Glomerular endothelial cell (primary cell): ENCODE results near the gene LAMA5. TPM values are rescaled to one million over a fixed set of nuclear protein-coding genes. Genes with fewer than 3 reads are reported as not detected.

Source experiments
- DNase-seq: peaks from one replicate; pipeline ENCODE4 v3.0.0-alpha.2; 2011; ENCODE audit warnings: low read depth, low spot score; ENCODE audit errors: extremely low read depth
- total RNA-seq: library from RNA; depleted of rRNA; stranded (reverse); fragments of >200 nt; gene quantifications from 2 replicates; pipeline ENCODE4 v1.2.3, GENCODE V29; 2015

LAMA5 gene
- total RNA-seq, 1 donor from 2014 or later, result 453 TPM

- DNase-seq, result peak; percentile 67
These were observed 7.5 kb downstream of the LAMA5 start for GRCh38 chr20:62359491-62360121.

DNA sequence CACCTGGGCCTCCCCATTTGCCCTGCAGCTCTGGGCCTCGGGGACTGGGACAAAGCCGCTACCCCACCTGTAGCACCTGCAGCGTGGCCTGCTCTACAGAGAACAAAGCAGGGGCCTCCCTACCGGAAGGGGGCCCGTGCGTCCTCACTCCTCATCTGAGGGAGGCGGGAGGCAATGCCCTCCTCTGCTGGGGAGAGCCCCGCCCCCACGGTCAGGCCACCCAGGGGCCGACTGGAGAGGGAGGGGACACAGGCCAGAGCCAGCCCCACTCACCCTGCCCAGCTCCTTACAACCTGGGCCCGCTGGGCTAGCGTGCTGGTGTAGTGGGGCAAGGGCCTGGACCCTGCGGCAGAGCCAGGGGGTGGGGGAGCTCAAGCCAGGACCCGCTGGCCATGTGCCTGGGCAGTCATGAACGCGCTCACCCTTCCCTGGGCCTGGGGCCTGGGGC is 8.0 kb downstream of the LAMA5 start:
- DNase-seq, result no peak

DNA sequence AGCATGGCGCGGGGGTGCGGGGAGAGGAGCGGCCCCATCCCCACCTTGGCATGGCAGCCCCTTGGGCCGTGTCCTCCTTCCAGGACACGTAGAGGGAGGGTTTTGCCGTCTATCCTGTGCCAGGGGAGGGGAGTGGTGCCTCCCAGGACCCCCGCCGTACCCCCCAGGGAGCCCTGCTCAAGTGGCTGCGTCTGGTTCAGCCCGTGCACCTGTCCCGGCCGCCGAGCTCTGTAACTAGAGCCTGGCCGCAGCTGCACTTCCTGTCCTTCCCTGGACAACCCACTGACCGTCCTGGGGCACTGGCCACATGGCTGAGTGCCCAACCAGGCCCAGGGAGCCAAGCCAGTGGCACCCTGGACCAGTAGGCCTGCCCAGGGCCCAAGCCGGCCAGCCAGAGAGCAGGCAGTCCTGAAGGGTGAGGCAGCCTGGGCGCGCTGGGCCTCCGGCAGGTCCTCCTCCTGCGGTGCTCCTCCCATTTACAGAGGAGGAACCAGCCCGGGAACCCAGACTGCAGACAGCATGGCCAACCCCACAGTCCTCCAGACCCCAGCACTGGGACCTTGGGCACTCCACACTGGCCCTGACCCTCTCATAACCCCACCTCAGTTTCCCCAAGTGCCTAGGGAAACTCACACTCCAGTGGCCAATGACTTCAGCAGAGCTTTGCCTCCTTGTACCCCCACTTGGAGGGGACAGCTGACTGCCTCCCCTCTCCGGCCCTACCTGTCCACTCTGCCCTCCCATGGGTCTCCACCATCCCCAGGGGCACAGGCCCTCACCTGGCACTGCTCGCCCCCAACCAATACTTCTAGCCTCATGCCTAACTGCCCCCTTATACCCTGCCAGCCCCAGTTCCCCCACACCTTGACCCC is 8.7 kb downstream of the LAMA5 start:
- DNase-seq, result no peak

DNA sequence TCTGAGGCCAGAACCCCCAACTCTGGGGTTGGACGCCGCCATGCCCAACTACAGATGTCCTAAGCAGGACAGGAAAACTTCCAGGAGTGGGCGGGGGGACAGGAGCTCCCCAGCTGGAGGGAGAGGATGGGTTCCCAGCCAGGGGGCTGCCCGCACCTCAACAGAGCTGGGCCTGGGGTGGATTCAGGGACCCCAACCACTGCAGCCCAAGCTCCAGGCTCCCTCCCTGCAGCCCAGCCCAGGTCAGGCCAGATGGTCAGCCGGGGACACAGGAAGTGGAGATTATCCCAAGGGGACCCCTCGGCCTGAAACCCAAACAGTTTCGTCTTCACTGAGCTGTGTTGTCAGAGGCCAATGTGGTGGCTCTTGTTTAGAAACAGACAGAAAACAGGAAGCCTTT is 9.4 kb downstream of the LAMA5 start:
- no peak for DNase-seq

DNA sequence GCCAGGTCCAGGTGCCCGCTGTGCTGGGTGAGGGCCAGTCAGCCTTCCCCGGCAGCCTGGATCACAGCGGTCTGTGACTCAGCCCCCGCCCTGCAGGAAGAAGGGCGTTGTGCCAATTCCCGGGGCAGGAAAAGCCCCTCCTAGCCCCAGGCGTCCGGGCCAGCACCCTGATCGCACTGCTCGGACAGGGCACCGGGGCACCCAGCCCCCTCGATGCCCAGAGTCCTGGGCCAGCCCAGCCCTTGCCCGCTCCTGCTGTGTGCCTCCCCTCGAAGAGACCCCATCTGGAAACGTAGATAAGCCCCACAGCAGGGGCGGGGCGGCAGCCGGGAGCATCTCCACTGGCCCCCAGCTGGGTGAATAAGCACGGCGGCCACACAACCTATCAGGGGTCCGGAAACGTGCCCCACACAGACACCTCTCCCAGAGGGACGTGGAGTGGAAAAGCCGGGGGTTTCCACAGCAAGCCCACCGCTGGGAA is 9.9 kb downstream of the LAMA5 start:
- DNase-seq, result no peak

- no peak for DNase-seq
These were observed 10.4 kb downstream of the LAMA5 start for GRCh38 chr20:62356589-62357186.

DNA sequence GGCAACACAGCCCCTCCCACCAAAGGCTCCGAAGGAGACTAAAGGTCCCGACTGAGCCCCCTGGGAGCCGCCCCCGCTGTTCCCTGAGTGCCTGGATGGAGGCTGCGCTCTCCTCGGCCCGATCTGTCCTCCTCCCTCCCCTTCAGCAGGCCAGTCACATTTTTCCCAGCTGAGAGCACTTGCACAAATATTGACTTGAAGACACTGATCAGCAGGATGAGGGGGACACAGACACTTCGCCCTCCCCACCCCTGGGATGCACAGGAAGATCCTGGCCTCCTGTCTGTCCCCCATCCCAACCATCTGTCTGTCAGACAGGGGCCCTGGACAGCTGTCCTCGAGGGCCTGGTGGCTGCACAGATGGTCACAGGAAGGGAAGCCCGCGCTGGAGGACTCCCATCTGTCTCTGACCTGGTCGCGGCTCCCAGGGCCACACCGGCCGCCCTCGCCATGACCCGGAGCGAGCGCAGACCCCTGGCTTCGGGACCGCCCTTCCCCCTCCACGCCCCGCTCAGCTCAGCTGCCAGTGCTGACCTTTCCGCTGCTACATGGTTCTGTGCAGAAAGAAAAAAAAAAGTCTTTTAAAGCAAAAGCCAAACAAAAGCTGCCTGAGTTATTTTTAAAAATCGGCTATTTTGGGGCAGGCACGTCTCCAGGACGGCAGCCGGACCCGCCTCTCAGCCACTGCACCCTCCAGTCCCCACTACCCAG is 11.1 kb downstream of the LAMA5 start:
- DNase-seq, result no peak

GRCh38 chr20:62355516-62355877 is 11.6 kb downstream of the LAMA5 start:
- no peak for DNase-seq

GRCh38 chr20:62354811-62355341 is 12.2 kb downstream of the LAMA5 start:
- DNase-seq, result no peak

- DNase-seq, result no peak
These were observed 12.9 kb downstream of the LAMA5 start for GRCh38 chr20:62354031-62354808.

DNA sequence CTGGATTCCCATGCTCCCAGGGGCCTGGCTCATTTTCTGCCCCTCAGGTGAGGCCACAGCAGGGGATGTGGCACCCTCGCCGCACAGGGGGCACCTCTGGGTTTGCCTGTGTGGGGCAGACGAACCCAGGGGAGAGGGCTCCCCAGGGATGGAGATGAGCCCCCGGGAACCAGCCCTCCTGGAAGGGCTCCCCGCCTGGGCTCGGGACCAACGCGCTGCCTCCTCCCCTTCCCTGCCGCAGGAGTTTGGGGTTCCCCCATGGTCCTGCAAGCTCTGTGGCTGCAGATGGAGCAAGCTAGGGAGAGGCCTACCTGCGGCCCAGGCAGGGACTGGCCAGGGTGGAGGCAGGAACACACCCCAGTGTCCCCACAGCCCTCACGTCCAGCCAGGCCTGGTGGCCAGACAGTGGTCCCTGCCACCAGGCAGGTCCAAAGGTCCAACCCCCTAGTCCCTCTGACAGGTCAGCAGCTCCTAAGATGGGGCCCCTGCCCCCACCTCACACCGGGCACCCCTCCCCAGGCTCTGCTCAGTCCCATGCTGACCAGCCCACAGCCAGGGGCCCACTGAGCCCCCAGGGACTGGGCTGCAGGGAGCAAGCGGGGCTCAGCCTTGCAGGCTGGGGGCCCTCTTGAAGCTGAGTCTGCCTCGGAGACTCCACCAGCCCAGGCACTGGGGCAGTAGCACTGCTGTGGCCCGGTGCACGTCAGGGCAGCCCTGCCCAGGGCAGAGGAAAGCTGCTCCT is 13.7 kb downstream of the LAMA5 start:
- no peak for DNase-seq

DNA sequence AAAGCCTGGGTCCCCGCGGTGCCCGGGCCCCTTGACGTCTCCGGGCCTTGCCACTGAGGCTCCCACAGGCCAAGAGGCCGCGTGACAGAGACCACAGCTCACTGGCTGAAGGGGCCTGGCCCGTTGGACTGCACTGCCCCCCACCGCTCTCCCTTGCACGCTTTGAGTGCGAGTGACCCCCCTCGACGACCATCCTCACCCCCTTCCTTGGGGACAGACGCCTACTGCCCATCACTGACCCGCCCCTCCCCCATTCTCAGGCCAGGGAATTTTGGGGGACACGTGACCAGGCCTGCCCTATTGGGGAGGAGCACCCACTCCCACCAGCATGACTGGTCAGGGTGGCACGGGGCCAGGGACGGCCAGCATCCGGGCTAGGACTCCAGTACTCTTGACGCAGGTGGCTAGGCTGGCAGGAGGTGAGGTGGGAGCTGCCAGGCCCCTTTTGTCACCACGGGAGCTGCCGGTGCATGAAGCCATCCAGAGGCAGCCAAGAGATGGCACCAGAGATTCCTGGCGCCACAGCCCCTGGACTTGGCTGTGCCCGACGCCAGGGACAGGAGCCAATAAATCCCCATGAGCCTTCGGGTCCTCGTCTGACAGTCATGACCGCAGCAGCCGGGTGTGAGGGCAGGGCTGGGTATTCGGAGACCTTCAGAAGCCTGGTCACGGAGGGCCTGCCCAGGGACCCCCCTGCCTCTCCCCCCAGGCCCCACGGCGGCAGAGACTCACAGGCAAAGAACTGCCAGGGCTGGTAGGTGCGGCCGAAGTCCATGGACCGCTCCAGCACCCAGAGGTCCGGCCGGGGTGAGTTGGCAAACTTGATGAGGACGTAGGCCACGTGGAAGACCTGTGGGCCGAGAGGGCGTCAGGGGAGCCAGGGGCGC is 14.5 kb downstream of the LAMA5 start:
- no peak for DNase-seq

- DNase-seq, result no peak
These were observed 15.4 kb downstream of the LAMA5 start for GRCh38 chr20:62351469-62352401.

- DNase-seq, result no peak
These were observed 16.3 kb downstream of the LAMA5 start for GRCh38 chr20:62350629-62351422.

GRCh38 chr20:62350098-62350628 is 16.9 kb downstream of the LAMA5 start:
- no peak for DNase-seq

DNA sequence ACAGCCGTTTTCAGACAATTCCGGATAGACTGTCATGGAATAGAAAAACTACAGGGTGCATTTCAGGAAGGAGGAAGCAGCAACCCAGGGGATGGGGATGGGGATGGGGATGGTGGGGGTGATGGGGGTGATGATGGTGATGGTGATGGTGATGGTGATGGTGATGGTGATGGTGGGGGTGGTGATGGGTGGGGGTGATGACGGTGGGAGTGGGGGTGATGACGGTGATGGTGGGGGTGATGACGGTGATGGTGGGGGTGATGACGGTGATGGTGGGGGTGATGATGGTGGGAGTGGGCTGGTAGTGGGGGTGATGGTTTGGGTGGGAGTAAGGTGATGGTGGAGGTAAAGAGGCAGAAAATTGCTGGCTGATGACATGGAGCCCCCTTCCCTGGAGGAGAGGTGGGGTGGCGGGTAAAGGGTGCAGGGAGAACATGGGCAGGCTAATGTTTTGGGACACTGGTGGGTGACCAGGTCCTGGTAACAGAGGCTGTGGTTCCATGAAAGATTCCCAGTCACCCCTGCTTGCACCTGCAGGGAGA is 17.5 kb downstream of the LAMA5 start:
- no peak for DNase-seq
